Activated naive CD4-positive, alpha-beta T cell treated with anti-CD3 and anti-CD28 coated beads, Interleukin-2, amount 10 ng/mL, durations not matched to agents 7 days and 5 days (primary cell): ENCODE data around the gene URM1.
"Not testable (repeated sequence)": the region's sequence is repeated elsewhere in the genome, so short reads cannot be mapped to it uniquely, and the experiment has no call there.

Experiments
- CTCF ChIA-PET: fragments of 350-600 bp; sonication (Branson Sonifier 250); formaldehyde crosslinking; loops from one replicate; lab custom pipeline; 2021; ENCODE audit warnings: antibody characterized with exemption; lab: Charles Lee
- DNase-seq: peaks from one replicate; pipeline ENCODE4 v3.0.0-alpha.2; 2020
- H3K27ac Mint-ChIP-seq: one replicate; pipeline ENCODE4 v1.8.0; 2021; ENCODE audit warnings: mild to moderate bottlenecking, moderate library complexity, mixed read lengths
- H3K27me3 Mint-ChIP-seq: one replicate; pipeline ENCODE4 v1.8.0; 2021; ENCODE audit warnings: mild to moderate bottlenecking, mixed read lengths
- H3K36me3 Mint-ChIP-seq: one replicate; pipeline ENCODE4 v1.8.0; 2021; ENCODE audit warnings: mixed read lengths
- H3K4me1 Mint-ChIP-seq: one replicate; pipeline ENCODE4 v1.8.0; 2021; ENCODE audit warnings: mixed read lengths
- H3K4me3 Mint-ChIP-seq: one replicate; pipeline ENCODE4 v1.8.0; 2021; ENCODE audit warnings: mild to moderate bottlenecking, moderate library complexity, mixed read lengths
- H3K9me3 Mint-ChIP-seq: one replicate; pipeline ENCODE4 v1.8.0; 2021; ENCODE audit warnings: mixed read lengths

Gene URM1

DNA sequence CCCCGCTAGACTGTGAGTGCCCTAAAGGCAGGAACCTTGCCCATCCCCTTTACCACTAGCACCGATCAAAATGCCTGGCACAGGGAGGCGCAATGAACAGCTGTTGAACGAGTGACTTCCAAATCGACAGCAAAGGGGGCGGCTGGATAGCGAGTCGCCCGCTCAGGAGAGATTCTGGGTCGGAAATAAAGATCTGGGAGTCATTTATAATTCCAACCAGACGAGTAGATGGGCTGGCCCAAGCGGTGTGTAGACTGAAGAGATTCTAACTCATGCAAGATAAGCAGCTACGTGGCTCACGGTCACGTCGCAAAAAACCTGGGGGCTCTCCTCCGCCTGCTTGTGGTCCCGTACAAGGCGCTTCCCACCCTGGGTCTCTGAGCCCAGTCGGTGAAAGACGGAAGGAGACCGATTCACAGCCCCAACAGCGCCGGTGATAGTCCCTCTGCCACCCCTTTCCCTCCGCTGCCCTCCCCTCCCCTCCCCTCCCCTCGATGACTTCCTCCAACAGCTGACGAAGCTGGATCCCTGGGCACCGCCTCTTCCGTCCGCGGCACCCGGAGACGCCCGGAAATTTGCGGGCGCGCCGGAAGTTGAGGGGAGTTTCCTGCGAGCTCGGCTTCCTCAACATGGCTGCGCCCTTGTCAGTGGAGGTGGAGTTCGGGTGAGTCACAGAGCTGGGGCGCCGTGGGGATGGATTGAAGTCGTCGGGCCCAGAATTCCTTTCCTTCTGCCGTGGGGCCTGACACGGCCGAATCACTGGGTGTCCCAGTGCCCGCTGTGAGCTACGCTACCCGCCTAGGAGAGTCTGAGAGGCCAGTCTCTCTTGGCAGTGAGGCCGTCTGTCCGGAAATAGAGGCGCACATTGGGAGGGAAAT is at the start of gene URM1:
TSS of gene URM1 (plus strand) at position 623 of the 878 bp plus-strand sequence. CDS start at position 630, 7 bp downstream.
- Mint-ChIP-seq H3K27ac (peak within 1 kb of the TSS; percentile 92), H3K27me3 (no peaks in the 10 kb centered on the region), H3K4me3 (peak within 1 kb of the TSS; percentile 89), H3K9me3 (no peaks in the 10 kb centered on the region), H3K4me1 (peaks cover 30% of the 10 kb centered on the region), H3K36me3 (peaks cover 9% of the 10 kb centered on the region)
- peak; percentile 97 for DNase-seq
- CTCF ChIA-PET: interaction anchor here (1.3 to 2.0 kb wide), 4 partner anchors 10 to 68 kb away, joined by 4 to 22 read pairs (median 4); partner anchors contain the start of gene CERCAM

DNA sequence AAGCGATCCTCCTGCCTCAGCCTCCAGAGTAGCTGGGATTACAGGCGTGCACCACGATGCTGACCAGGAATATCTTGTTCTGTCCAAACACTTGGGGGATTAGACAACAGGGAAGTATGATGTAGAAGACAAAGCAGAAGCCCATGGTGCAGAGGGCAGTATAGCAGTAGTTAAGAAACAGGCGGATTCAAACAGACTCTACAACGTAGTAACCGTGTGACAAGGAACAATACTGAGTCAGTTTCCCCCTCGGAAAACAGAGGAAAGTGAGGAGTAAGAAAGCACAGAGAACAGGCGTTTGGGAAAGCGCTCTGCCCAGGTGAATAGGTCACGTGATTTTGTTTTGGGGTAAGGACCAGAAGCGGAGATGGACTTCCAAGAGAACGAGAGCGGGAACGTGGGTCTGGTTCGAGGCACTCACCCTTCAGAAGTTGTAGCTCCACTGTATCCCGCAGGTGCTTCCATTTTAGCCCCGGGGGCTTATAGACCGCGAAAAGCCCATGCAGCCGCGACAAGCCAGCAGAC is 49.2 kb upstream of the URM1 start:
- Mint-ChIP-seq H3K4me3 (peak overlapping the region; percentile 95), H3K36me3 (peaks cover 3% of the 10 kb centered on the region), H3K27ac (peak overlapping the region; percentile 94), H3K4me1 (peaks cover 22% of the 10 kb centered on the region), H3K27me3 (no peaks in the 10 kb centered on the region), H3K9me3 (no peaks in the 10 kb centered on the region)
- CTCF ChIA-PET: interaction anchor here (1.5 kb wide), 1 partner anchor 19 kb away, joined by 5 read pairs; no protein-coding TSS in a partner anchor
- no peak for DNase-seq

DNA sequence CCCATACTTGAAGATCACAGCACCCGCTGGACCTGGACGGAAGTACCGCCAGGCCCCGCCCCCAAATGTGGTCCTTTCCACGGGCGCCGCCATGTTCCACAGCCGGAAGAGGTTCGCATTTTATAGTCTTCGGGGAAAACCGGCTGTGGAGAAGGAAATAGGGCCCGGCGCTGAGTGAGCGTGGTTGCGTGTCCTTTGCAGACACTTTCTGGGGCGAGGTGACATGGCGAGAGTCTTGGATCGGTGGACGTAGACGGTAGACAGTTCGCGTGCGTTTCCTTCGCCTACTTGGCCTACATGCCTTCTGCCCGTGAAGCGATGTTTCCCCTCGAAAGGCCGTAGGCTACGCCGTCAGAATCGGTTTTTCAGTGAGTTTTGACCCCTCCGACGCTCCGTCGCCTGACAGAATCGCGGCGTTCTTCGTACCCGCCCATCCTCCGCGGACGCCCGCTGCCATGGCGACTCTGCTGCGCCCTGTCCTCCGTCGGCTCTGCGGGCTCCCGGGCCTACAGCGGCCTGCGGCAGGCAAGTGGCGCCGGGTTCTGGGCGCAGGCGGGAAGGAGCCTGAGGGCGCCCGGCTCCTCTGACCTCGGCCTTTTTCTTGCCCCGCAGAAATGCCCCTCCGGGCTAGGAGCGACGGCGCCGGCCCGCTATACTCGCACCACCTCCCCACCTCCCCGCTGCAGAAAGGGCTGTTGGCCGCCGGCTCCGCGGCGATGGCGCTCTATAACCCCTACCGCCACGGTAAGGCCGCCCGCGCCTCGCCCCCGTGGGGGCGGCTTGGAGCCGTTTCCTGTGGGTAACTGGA is 48.6 kb upstream of the URM1 start, which contains the start of the genes COQ4 and TRUB2:
TSS of gene COQ4 (plus strand) at position 436 of the 808 bp plus-strand sequence. CDS start at position 456, 20 bp downstream.
TSS of gene TRUB2 (minus strand) at position 44 of the 808 bp plus-strand sequence. CDS start at position 5, 39 bp downstream.
- Mint-ChIP-seq H3K27ac (peak within 1 kb of the TSS; percentile 94), H3K36me3 (peaks cover 3% of the 10 kb centered on the region), H3K4me3 (peak within 1 kb of the TSS; percentile 95), H3K4me1 (peaks cover 22% of the 10 kb centered on the region), H3K9me3 (no peaks in the 10 kb centered on the region), H3K27me3 (no peaks in the 10 kb centered on the region)
- CTCF ChIA-PET: no interaction called here
- DNase-seq: peak; percentile 95

DNA sequence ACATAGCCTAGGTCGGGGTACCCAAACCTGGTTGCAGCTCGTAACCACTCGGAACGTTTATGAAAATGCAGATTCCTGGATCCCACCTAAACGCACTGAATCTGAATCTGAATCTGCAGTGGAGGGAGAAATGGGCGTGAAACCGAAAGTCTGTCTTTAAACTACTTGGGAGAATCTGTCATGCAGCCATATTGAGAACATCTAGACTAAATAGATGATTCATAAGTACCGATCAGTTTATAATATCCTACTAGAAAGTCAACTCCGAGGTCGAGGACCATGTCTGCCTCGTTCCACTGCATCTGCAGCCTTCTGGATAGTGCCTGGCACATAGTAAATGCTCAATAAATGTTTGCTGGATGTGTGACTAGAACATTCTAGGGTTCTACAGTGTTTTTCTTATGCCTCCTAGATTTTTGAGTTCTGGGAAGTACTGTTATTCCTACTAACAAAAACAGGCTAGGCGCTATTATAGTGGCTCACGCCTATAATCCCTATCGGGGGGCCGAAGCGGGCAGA is 47.9 kb upstream of the URM1 start:
- CTCF ChIA-PET: no interaction called here

DNA sequence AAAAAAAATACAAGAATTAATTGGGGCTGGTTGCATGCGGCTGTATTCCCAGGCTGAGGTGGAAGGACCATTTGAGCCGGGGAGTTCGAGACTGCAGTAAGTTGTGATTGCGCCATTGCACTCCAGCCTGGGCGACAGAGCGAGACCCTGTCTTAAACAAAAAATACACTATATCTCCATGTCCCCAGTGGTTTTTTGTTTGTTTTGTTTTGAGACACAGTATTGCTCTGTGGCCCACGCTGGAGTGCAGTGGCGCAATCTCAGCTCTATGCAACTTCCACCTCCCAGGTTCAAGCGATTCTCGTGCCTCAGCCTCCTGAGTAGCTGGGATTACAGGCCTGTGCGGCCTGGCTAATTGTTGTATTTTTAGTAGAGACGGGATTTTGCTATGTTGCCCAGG is 47.4 kb upstream of the URM1 start:
- no peaks in the 10 kb centered on the region for H3K9me3 Mint-ChIP-seq
- peak overlapping the region; percentile 95 for H3K4me3 Mint-ChIP-seq
- CTCF ChIA-PET: no interaction called here

More for the DNA sequence above, 47.9 kb upstream of the URM1 start:
- H3K36me3 Mint-ChIP-seq: peaks cover 7% of the 10 kb centered on the region
- H3K9me3 Mint-ChIP-seq: no peaks in the 10 kb centered on the region
- H3K4me1 Mint-ChIP-seq: peaks cover 22% of the 10 kb centered on the region
- no peaks in the 10 kb centered on the region for H3K27me3 Mint-ChIP-seq
- peak overlapping the region; percentile 95 for H3K4me3 Mint-ChIP-seq
- H3K27ac Mint-ChIP-seq: peak overlapping the region; percentile 94
- DNase-seq: no peak

DNA sequence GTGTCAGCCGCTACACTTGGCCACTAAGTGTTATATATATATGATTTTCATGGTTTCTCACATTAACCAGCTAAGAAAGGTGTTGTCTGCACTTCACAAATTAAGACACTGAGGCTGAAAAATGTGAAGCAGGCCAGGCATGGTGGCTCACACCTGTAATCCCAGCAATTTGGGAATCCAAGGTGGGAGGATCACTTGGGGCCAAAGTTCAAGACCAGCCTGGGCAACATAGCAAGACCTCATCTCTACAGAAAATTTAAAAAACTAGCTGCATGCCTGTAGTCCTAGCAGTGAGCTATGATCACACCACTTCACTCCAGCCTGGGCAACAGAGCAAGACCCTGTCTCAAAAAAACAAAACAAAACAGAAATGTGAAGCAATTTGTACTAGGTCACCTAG is 46.8 kb upstream of the URM1 start:
- DNase-seq: no peak
- H3K27ac Mint-ChIP-seq: no peak overlapping the region
- CTCF ChIA-PET: interaction anchor here (0.9 to 1.1 kb wide), 4 partner anchors 17 to 207 kb away, joined by 3 to 5 read pairs (median 4); no protein-coding TSS in a partner anchor

More for the DNA sequence above, 47.4 kb upstream of the URM1 start:
- no peaks in the 10 kb centered on the region for H3K27me3 Mint-ChIP-seq
- no peak for DNase-seq
- H3K27ac Mint-ChIP-seq: peak overlapping the region; percentile 94
- H3K4me1 Mint-ChIP-seq: peaks cover 22% of the 10 kb centered on the region
- peaks cover 7% of the 10 kb centered on the region for H3K36me3 Mint-ChIP-seq

DNA sequence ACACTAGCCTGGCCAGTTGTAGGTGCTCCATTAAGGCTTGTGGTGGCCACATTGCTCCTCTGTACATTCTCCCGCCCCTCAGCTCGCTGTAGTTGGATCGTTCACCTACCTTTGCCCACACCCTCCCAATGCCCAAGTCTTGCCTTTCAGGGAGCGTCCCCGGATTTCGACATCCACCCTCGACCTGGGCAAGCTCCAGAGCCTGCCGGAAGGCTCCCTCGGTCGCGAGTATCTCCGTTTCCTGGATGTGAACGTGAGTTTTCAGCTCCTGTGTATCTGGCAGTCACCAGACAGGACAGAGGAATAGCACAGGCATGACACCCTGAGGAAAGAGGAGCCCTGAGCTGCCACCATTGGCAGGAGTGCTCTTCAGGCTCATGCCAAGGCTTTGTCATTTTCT is 45.5 kb upstream of the URM1 start:
- H3K4me3 Mint-ChIP-seq: no peak overlapping the region
- H3K27me3 Mint-ChIP-seq: no peaks in the 10 kb centered on the region
- CTCF ChIA-PET: interaction anchor here (1.1 kb wide), 1 partner anchor 30 kb away, joined by 3 read pairs; no protein-coding TSS in a partner anchor
- H3K4me1 Mint-ChIP-seq: peaks cover 22% of the 10 kb centered on the region
- H3K27ac Mint-ChIP-seq: no peak overlapping the region
- H3K9me3 Mint-ChIP-seq: no peaks in the 10 kb centered on the region
- H3K36me3 Mint-ChIP-seq: peaks cover 7% of the 10 kb centered on the region
- no peak for DNase-seq

More for the DNA sequence above, 46.8 kb upstream of the URM1 start:
- peaks cover 7% of the 10 kb centered on the region for H3K36me3 Mint-ChIP-seq
- no peaks in the 10 kb centered on the region for H3K27me3 Mint-ChIP-seq
- H3K4me1 Mint-ChIP-seq: peaks cover 22% of the 10 kb centered on the region
- H3K4me3 Mint-ChIP-seq: peak overlapping the region; percentile 95
- H3K9me3 Mint-ChIP-seq: no peaks in the 10 kb centered on the region

DNA sequence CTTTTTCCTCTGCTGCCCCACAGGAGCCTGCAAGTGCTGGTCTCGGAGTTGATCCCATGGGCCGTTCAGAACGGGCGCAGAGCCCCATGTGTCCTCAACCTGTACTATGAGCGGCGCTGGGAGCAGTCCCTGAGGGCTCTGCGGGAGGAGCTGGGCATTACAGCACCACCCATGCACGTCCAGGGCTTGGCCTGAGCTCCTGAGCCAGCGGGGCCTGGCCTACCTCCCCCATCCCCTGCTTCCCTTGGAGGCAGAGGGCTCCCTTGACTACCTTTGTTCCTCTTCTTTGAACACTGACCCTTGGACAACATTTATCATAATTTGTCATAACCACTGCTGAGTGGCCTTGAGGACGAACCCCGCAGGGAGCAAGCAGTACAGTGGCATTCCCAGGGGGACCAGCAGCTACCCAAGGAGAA is 37.7 kb upstream of the URM1 start:
- Mint-ChIP-seq H3K4me1 (no peaks in the 10 kb centered on the region), H3K9me3 (no peaks in the 10 kb centered on the region), H3K27me3 (no peaks in the 10 kb centered on the region), H3K27ac (no peak overlapping the region), H3K4me3 (no peak overlapping the region), H3K36me3 (no peaks in the 10 kb centered on the region)
- no peak for DNase-seq
- CTCF ChIA-PET: interaction anchor here (1.0 kb wide), 1 partner anchor 8 kb away, joined by 6 read pairs; no protein-coding TSS in a partner anchor

DNA sequence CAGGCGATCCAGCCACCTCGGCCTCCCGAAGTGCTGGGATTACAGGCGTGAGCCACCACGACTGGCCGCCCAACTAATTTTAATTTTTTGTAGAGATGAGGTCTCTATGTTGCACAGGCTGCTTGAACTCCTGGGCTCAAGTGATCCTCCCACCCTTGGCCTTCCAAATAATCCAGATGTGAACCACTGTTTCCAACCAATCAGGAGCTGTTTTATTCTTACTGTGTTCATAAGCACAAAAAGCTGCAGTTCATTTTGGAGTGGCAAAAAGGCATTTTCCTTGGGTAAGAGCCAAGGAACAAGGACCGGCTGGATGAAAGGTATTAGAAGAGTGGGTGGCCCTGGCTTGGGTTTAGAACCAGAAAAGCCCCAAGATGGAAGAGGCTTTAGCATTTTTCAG is 36.0 kb upstream of the URM1 start:
- H3K4me1 Mint-ChIP-seq: peaks cover 6% of the 10 kb centered on the region
- H3K4me3 Mint-ChIP-seq: no peak overlapping the region
- H3K9me3 Mint-ChIP-seq: no peaks in the 10 kb centered on the region
- H3K27ac Mint-ChIP-seq: no peak overlapping the region
- no peak for DNase-seq
- H3K36me3 Mint-ChIP-seq: no peaks in the 10 kb centered on the region
- CTCF ChIA-PET: interaction anchor here (2.6 kb wide), 1 partner anchor 40 kb away, joined by 8 read pairs; no protein-coding TSS in a partner anchor
- no peaks in the 10 kb centered on the region for H3K27me3 Mint-ChIP-seq

DNA sequence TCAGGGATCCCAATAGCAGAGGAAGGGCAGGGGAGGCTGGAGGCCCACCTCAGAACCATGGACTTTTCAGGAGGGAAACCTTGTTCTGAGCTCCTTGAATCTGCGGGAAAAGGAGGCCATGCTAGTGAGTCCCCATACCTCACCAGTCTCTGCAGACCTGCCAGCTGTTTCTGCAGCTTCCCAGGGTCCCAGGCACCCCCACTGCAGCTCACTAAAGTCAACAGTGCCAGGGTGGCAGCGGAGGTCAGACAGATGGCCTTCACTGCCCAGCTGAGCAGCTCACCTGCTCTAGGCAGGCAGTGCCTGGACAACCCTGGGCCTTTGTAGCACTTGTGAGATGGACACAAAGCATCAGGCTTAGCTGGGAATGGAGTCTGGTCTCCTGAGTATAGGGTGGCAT is 35.3 kb upstream of the URM1 start:
- no peaks in the 10 kb centered on the region for H3K27me3 Mint-ChIP-seq
- CTCF ChIA-PET: interaction anchor here (1.0 to 2.6 kb wide), 3 partner anchors 38 to 103 kb away, joined by 3 to 8 read pairs (median 3); no protein-coding TSS in a partner anchor
- no peak overlapping the region for H3K4me3 Mint-ChIP-seq
- no peak overlapping the region for H3K27ac Mint-ChIP-seq
- no peak for DNase-seq
- H3K4me1 Mint-ChIP-seq: peaks cover 6% of the 10 kb centered on the region
- H3K36me3 Mint-ChIP-seq: no peaks in the 10 kb centered on the region
- no peaks in the 10 kb centered on the region for H3K9me3 Mint-ChIP-seq

DNA sequence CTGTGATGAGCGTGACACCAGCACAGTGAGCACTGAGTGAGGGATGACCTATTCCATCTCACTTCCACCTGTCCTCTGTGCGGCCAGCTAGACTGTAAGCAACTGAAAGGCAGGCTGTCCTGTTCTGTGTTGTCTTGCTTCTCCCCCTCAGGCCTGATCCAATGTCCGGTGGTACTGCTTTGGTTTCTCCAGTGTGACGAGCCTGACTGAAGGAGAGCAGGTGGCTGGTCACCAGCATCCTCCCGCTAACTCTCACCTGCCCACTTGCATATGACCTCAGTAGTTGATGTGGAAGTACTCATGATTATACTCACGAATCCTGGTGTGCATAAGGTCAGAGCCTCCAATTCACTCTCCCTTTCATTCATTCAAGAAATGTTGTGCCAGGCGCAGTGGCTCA is 33.2 kb upstream of the URM1 start:
- Mint-ChIP-seq H3K4me1 (peaks cover 11% of the 10 kb centered on the region), H3K9me3 (no peaks in the 10 kb centered on the region), H3K4me3 (no peak overlapping the region), H3K36me3 (no peaks in the 10 kb centered on the region), H3K27me3 (no peaks in the 10 kb centered on the region), H3K27ac (no peak overlapping the region)
- no peak for DNase-seq
- CTCF ChIA-PET: no interaction called here

DNA sequence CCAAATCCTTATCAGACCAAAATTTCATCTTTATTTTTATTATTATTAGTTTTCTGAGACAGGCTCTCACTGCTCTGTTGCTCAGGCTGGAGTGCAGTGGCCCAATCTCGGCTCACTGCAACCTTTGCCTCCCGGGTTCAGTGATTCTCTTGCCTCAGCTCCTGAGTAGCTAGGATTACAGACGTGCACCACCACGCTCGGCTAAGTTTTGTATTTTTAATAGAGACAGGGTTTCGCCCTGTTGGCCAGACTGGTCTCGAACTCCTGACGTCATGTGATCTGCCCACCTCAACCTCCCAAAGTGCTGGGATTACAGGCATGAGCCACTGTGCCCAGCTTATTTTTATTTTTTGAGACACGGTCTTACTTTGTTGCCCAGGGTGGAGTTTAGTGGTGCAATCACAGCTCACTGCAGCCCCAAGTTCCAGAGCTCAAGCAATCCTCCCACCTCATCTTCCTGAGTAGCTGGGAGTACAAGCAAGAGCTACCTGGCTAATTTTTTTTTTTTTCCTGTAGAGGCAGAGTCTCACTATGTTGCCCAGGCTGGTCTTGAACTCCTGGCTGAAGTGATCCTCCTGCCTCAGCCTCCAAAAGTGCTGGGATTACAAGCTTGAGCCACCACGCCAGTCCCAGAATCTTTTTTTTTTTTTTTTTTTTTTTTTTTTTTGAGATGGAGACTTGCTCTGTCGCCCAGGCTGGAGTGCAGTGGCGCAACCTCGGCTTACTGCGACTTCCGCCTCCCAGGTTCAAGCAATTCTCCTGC is 32.1 kb upstream of the URM1 start:
- Mint-ChIP-seq H3K4me3 (peak overlapping the region; percentile 89), H3K4me1 (peaks cover 11% of the 10 kb centered on the region)
- H3K36me3 Mint-ChIP-seq, CTCF ChIA-PET, H3K9me3 Mint-ChIP-seq, H3K27ac Mint-ChIP-seq, H3K27me3 Mint-ChIP-seq, DNase-seq: not testable (repeated sequence)
